ENCODE data around the gene TRIM17.

The TRIM17 gene

DNA sequence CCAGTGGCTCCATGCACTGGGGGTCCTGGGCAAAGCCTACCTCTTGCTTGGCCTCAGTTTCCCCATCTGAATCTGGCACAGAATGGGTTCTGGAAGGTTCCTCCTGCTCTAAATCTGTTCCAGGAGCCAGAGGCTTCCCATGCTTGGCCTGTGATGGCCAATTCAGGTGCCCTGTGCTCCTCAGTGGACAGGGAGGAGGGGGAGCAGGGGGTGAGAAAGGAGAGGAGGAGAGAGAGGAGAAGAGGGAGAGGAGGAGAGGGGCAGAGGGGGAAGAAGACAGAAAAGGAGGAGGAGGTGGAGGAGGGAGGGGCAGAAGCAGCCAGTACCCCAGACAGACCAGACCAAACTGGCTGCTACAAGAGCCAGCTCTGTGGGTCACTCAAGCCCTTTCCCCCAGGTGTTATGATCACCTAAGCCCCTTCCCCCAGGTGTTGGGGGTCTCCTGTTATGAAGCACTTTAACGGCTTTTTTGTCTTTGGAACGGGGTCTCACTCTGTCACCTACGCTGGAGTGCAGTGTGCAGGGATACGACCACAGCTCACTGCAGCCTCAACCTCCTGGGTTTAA is 53.7 kb downstream of the TRIM17 start:
- TF ChIP-seq, protein P1, sequence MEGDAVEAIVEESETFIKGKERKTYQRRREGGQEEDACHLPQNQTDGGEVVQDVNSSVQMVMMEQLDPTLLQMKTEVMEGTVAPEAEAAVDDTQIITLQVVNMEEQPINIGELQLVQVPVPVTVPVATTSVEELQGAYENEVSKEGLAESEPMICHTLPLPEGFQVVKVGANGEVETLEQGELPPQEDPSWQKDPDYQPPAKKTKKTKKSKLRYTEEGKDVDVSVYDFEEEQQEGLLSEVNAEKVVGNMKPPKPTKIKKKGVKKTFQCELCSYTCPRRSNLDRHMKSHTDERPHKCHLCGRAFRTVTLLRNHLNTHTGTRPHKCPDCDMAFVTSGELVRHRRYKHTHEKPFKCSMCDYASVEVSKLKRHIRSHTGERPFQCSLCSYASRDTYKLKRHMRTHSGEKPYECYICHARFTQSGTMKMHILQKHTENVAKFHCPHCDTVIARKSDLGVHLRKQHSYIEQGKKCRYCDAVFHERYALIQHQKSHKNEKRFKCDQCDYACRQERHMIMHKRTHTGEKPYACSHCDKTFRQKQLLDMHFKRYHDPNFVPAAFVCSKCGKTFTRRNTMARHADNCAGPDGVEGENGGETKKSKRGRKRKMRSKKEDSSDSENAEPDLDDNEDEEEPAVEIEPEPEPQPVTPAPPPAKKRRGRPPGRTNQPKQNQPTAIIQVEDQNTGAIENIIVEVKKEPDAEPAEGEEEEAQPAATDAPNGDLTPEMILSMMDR (conservative IDR thresholded peaks at IDR 0.05; ENCODE audit: low read depth, low read length): no peak
- no peak overlapping the region for H3K4me3 ChIP-seq (ENCODE audit: low read depth, low read length)
- DNase-seq (ENCODE audit: low read depth): no peak

DNA sequence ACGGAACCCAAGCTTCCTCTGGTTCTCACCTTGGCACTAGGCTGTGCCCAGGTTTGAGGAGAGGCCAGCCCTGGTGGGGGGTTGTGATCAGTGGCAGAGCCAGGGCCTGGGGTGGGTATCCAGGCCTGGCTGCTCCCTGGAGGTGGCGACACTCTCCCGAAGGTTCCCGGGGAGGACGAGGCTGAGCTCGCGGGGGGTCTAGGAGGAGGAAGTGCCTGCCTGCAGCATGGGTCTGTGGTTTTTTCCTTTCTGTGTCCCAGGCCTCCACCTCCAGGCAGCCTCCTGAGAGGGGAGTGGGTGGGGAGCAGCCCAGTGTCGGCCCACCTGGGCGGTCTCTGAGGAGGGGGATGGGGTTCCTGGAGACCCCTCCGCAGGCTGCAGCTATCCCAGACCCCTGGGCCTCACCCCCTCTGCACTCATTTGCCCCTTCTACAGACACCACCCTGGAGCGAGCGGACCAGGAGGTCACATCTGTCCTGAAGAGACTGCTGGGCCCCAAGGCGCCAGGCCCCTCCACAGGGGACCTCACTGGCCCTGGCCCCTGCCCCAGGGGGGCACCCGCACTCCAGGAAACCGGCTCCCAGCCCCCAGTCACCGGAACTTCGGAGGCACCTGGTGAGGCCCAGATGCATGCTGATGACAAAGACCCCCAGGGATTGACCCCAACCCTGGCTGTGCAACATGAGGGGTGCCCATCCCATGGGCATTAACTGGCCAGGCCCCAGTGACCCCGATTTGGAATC is 54.3 kb downstream of the TRIM17 start:
- DNase-seq (ENCODE audit: low read depth): no peak
- H3K4me3 ChIP-seq (ENCODE audit: low read depth, low read length): no peak overlapping the region
- TF ChIP-seq, protein P1 (conservative IDR thresholded peaks at IDR 0.05; ENCODE audit: low read depth, low read length): no peak

DNA sequence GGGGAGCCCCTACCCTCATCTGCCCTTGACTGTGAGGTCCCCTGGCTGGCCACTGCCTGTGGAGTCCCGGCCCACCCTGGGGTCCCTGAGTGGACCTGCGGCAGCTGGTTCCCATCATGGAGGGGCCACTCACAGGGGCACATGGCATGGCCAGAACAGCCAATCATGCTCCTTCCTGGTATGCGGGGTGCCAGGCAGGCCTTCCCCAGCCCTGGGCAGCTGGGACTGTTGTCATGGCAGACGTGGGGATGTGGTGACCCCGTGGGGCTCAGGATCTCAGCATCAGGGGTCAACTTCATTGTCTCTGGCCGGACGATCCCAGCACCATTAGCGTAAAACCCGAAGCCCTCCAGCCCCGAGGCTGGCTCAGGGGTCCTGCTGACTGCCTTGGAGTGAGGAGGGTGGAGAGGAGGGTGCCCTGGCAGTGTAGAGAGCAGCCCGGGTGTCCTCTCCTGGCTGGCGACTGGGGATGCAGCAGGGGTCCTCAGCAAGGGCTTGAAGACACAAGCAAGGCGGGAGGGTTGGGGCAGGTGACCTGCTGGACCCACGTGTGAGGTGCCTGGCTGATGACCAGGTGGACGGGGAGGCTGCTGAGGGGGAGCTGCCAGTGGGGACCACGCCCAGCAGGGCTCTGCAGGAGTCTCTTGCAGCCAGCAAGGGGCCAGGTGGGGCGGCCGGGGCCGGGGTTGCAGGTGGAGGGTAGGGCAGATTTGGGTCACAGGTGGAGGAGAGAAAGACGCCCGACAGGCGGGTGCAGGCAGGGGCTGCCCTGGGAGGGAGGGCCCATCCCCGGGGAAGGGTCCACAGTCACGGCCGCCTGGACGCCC is 55.1 kb downstream of the TRIM17 start:
- no peak overlapping the region for H3K4me3 ChIP-seq (ENCODE audit: low read depth, low read length)
- no peak for DNase-seq (ENCODE audit: low read depth)
- TF ChIP-seq, protein P1 (conservative IDR thresholded peaks at IDR 0.05; ENCODE audit: low read depth, low read length): no peak

DNA sequence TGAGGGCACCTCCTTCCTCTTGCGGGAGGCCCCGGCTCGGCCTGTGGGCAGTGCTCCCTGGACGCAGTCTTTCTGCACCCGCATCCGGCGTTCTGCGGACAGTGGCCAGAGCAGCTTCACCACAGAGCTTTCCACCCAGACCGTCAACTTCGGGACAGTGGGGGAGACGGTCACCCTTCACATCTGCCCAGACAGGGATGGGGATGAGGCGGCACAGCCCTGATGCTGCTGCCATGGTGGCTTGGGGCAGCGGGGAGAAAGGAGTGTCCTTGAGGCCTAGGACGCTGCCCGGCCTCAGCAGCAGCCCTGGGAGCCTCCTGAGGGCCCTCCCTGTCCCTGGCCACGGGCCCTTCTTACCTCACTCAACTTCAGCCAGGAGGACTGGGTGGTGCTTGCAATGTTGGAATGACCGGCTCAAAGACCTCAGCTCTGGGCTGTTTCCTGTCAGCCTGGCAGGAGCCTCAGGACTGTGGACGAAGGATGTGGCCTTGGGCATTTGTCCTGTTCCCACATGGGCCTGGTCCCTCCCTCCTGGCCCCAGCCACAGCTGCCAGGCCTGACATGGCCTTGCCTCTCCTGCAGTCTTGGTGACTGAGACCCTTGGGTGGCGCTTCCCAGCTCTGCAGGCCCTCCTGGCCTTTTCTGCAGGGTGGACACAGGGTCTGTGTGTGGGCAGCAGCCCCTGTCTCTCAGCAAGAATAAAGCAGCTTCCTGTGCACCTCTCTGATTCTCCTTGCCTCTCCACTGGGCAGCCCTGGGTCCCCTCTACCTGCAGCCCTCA is 55.9 kb downstream of the TRIM17 start:
- TF ChIP-seq, protein P1 (conservative IDR thresholded peaks at IDR 0.05; ENCODE audit: low read depth, low read length): no peak
- no peak for DNase-seq (ENCODE audit: low read depth)
- no peak overlapping the region for H3K4me3 ChIP-seq (ENCODE audit: low read depth, low read length)

DNA sequence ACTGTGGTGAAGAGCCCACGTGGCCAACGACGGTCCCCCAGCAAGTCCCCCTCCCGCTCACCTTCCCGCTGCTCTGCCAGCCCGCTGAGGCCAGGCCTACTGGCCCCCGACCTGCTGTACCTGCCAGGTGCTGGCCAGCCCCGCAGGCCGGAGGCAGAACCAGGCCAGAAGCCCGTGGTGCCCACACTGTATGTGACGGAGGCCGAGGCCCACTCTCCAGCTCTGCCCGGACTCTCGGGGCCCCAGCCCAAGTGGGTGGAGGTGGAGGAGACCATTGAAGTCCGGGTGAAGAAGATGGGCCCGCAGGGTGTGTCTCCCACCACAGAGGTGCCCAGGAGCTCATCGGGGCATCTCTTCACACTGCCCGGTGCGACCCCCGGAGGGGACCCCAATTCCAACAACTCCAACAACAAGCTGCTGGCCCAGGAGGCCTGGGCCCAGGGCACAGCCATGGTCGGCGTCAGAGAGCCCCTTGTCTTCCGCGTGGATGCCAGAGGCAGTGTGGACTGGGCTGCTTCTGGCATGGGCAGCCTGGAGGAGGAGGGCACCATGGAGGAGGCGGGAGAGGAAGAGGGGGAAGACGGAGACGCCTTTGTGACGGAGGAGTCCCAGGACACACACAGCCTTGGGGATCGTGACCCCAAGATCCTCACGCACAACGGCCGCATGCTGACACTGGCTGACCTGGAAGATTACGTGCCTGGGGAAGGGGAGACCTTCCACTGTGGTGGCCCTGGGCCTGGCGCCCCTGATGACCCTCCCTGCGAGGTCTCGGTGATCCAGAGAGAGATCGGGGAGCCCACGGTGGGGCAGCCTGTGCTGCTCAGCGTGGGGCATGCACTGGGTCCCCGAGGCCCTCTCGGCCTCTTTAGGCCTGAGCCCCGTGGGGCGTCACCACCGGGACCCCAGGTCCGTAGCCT is 56.8 kb downstream of the TRIM17 start:
- DNase-seq (ENCODE audit: low read depth): no peak
- H3K4me3 ChIP-seq (ENCODE audit: low read depth, low read length): no peak overlapping the region
- TF ChIP-seq, protein P1 (conservative IDR thresholded peaks at IDR 0.05; ENCODE audit: low read depth, low read length): no peak

Measured in choroid plexus epithelial cell (primary cell).